CD4-positive, alpha-beta T cell treated with Interleukin-17A for 1 hour (primary cell): ENCODE results near the gene TBX18.

Experiments
- DNase-seq: peaks from one replicate; pipeline ENCODE4 v3.0.0-alpha.2; 2020

Gene TBX18

DNA sequence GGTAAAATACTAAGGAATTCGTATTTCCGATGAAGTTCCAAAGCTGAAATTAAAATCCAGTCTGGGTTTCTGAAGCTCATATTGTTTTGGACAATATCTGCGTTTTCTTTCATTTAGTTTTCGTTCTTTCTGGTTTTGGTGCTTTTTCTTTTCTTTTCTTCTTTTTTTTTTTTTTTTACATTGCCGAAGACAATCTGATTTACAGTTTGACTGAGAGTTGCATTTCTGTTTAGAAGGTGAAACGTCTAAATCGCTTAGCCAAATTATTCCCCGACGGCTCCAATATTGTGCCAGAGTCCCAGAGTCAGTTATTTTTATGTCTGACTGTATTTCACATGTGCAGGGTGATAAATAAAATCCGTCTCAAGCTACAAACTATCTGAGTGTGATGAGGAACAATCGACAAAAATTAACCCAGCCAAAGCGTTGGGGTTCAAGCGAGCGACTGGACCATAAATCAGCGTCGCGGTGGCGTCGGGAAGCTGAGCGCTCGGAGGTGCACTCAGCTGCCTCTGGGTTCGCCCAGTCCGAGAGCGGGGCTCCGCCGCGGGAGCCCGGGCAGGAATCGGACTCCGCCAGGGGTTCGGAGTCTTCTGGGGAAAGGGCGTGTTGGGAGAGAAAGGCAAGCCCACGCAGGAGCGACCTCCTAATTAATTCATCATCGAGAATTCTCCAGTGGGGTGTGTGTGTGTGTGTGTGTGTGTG, 8.2 kb upstream of the TBX18 start:
- no peak for DNase-seq

DNA sequence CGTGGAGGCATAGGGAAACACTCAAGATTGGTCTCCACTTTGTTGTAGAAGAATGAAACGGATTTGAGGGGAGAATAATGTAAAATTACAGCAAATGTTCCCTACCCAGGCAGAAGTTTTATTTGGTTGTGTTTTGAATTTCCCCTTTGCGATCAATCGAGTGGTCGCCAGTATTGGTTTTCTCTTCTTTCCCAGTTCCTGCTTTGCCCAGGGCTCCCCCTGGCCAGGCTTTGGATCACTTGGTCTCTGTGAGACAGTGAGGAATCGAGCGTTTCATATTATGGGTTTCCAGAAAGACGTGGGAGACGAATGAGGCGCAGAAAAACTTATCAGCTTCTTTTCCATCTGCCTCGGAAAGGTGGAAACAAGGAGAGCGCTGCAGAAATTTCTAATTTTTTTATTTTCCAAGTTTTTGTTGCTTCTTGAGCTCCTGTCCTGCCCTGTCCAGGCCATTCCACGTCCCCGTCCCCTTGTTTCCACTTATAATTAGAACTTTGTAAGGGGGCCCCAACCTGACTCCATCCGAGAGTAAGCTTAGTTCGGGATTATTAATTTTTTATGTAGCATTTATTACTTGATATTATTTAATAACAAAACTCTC, 7.5 kb upstream of the TBX18 start:
- no peak for DNase-seq

DNA sequence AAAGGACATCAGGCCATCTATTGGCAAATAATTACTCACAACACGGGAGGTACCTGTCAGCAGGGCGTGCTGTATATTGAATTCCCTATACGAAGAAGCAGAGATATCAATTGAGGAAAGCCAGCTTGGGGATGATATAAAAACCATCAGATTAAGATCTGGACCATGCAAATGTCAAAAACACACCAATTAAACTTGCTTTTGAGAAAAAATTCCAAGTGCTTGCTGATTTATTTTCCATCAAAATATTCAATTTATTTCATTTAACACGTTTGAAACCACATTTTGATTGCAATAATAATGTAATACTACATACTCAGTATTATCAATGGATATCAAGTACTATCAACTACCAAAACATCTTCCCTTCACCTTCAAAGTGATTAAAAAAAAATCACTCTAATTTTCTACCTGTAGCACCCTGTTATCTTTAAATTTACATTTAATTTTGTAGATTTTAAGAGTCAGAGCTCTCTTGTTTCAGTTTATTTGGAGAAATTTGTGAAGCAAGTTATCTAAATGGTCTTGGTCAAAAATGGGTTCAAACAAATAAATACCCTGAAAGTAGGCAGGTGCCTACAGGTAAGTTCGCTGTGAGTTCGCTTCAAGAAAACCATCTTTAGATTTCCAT, 6.8 kb upstream of the TBX18 start:
- DNase-seq = no peak

DNA sequence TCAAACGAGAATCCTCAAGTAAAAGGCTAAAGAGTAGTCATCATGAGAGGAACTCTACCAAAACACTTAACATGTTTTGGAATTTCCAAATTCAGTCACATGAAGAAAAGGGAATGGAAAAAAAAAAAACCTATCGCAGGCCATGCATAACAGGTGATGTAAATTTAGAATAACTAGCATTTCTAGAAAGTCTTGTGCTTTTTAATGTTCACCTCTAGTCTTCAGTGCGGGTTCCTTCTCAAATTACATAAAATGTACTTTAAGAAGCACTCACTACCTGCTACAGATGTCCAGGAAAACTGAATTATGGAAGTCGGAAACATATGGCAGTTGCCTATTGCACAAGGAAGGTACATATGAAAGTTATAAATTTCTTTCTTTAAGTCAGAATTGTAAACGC, 6.1 kb upstream of the TBX18 start:
- DNase-seq = no peak

DNA sequence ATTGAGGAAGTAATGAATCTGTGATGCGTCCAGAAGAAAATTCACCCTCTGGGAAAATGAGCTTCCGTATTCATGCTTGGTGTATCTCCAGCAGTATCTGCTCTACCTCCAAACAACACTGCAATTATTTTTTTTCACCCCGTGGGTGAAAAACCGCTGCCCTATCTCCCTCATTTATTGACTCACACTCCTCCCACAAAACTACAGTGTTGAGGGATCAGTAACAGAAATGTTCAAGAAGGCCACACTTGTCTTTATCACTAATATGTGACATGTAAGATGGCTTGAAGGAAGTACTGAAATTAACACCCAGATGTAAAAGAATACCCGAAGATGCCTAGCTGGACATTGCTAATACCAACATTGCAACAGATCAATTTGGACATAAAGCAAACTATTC, 4.9 kb upstream of the TBX18 start:
- no peak for DNase-seq

DNA sequence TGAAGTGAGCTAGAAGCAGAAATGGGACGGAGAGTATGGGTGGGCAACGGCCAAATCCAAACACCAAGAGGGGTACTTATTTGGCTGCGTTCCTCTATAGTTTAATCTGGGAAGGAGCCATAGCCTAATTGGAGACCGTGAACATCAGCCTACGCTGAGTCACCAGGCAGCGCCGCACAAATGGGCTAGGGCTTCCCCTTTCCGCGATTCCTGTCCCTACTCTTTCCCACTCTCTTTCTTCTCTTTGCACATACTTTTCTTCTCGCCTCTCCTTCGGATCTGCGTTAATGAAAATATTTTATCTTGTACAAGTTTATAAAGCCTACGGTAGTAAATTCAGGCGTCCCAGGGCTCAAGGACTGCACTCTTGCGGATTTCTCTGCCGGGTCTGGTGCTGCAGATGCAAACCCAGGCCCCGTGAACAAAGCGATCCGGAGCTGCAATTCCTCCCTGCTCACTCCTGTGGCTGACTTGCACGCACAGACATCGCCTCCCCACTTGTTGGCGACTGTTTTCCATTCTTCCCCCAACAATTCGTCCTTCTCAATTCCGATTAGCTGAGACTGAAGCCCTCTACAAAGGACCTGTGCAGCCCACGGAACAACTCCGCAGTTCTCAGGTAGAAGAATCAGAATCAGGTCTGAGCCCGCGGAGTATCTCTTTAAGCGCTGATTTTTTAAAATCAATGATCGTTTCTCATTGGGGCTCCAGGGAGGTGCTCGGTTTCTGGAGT, 4.2 kb upstream of the TBX18 start:
- no peak for DNase-seq

DNA sequence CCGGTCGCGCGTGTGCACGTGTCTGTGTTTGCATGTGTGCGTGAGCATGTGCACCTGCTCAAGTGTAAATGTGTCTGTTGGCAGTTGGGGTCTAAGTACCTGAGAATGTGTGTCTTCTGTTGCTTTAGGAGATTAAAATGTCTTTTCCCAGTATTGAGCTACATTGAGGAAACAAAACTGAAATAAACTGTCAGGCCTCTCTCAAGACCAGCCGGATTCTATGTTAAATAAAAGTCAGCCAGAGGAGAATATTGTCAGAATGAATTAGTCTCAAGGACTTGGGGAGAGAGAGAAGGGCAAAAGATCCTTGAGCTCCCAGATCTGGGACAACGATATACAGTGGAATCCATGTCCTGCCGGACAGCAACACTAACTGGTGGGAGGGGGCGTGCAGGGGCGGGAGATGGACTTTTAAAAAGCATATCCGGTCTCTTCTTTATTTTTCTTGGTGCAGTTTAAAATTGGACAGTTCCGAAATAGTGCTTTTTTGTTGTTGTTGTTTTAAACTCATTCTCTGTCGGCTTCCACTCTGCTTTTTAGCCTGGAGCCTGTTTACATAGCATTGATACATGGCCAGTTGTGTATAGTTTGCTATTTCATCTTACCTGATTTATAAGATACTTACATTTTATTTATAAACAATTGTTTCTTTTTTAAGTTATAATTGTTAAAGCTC, 3.3 kb upstream of the TBX18 start:
- DNase-seq = no peak

DNA sequence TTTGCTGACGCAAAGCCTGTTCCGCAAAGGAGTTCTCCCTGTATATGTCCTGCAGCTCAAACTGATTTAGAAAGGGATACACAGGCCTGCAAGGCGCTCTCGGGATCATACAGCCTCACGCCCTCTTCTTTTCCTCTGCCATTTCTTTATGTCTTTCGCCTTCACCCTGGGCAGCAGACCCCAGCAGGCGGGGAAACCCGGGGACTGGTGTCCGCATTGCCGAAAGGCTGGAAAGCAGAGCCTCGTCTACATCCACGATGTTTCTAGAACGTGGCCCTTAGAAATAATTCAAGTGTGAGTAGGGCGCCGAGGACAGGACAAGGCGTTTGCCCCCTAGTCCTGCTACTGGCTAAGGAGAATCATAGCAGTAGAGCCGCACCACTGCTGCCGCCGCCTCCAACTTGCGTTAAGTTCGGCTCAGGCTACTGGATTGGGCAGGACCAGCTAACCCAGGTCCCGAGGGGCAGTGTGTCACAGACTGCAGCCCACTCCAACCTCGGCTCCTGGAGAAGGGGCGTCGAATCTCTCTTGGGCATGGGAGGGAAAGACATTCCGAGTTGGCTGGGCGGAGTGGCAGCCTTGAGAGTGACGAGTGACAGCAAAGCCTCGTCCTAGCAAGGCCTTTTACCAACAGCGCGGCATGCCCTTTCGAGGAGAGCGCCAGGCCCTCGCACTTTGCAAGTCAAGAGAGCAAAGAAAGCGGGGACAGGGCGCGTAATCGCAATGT, 2.6 kb upstream of the TBX18 start:
- no peak for DNase-seq

DNA sequence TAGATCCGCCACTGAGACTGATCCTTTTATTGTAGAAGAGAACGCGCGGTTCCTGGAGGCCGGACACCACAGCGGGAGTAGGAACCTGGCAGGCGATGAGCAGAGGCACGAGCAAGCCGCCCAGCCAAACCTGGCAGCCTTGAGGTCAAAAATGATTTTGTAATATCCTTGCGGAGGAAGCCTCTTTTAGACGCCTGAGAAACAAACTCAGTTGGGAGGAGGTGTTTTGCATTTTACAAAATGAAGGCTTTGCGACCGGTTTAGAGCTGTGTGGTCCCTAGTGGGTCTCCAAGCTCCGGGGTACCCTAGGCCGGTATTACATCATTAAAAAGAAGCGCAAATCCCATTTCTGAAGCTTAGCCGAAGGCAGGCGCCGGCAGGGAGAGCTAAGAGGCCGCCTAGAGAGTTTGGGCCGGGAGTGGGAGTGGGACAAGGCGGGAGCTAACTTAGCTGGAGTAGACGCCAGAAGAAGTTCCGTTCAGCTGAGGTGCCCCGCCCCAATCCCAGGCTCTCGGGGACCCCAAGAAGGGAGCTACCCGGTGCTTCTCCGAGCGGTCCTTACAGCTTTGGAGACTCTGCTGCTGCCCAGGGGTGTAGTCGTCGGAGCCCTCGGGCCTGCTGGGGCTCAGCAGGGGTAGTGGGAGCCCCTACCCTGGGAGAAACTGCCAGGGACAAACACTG, 1.9 kb upstream of the TBX18 start:
- DNase-seq = no peak

DNA sequence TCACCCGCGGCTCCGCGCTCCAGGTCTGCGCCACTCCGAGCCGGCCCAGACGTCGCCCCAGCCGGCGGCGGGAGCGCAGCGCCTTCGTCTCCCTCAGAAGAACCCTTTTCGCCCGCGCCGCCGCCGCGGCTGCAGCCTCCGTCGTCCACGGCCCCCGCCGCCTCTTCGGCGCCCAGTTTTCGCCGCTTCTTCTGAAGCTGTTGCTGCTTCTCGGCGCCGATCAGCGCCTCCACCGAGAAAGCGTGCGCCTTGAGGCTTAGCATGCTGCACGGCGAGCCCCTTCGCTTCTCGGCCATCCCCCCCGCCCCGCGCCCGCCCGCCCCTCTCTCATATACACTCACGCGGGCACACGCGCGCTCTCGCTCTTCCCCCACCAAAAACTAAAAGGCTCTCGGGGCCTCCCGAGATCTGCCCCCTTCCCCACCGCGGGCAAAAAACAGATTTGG, 489 bp downstream of the TBX18 start:
- no peak for DNase-seq

DNA sequence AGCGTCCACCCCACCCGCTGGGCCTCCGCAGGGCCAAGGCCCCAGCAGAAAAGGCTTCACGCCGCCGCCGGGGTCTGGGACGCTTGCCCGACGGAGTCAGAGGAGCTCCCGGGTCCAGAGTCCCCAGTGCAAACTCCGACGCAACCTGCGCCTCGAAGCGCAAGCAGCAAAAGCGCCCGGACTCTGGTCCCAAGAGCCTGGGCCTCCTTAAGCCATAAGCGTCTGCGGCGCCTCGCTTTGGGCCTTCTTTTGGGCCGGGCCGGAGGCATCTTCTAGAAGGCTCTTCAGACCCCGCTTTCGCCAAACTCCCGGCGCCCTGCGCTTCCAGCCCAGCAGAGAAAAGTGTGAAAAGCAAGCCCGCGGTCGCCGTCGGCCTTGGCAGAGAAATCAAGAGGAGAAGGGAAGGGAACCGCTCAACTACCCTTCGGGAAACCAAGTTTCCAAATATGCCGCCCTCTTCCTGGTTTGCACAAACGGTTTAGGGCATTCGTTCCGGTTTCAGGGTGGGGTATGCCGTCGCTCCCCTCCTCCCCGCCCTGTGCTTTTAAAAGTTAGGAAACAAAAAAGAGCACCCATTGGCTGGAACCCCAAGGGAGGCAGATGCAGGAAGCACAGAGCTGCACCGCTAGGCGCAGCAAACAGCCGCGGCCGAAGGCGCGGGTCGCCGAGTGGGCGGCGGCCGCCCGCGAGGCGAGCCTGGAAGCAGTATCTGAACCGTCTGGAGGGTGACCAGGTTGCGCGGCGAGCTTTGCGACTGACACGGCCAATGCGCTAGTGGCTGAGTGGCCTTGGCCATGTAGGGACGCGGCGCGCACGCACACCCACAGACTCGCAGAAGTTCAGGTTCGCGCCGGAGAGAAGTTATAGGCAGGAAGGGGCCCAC, 1.2 kb downstream of the TBX18 start:
- DNase-seq = no peak

DNA sequence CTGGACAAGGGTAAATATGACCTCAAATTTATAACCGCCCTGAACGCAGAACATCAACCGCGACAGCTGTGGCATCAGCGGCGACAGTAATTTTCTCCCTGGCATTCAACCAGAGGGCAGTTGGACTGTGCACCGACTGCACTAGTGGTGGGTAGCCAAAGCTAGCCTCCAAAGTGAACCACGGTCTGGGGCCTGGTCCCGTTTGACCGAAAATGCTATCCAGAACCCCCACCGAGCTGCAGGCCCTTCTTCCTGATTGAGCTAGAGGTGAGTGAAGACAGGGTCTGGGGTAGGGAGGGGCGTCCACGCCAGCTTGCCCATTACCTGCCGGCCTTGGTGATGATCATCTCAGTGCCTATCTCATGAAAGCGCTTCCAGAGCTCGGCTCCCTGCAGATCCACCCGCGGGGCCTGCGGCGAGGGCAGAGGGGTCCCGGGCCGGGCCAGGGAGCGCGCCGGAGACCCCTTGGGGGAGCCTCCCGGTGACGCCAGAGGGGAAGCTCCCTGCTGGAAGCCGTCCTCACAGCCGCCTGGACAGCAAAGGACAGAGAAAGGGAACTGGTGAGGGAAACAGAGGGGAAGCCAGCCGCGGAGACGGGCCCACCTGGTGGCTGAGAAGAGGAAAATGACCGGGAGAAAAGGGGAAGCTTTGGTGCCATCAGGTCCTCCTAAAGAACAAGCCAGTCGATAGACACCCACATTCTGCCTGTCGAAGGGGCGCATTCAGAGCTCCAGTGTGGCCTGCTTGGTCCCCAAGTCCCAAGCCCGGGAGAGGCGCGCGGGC, 2.0 kb downstream of the TBX18 start:
- DNase-seq = no peak

DNA sequence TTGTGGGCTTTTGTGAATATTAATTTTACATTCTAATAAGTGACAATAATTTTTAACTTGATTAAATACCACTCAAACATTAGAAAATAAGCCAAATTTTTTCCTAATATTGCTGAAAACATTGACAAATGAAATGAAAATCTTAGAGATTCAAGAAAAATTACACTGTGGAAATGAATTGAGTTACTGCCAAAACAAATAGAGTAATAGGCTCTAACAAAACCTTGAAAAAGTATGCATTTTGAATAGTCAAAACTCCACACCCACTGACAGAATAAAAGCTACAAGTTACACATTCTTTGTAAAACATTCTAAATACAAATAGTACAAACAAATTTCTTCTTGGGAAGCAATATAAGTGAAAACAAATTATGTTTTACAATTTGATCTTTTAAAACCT, 5.9 kb downstream of the TBX18 start:
- DNase-seq = no peak

DNA sequence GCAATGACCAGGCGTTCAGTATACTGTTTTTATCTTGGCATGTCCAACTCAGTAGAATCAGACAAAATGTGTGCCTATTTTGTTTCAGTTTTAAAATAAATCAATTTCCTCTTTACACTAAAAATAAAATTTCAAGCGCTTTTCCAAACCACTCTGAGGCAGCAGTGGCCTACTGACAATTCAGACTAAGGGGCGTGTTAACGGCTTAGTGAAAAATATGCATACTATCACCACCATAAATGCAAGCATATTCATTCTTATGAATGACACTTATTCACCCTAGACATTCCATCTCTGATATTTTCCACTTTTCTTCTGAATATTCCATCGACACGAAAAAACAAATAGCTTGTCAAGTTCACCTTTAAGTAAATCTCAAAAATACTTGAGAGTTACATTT, 7.5 kb downstream of the TBX18 start:
- no peak for DNase-seq

DNA sequence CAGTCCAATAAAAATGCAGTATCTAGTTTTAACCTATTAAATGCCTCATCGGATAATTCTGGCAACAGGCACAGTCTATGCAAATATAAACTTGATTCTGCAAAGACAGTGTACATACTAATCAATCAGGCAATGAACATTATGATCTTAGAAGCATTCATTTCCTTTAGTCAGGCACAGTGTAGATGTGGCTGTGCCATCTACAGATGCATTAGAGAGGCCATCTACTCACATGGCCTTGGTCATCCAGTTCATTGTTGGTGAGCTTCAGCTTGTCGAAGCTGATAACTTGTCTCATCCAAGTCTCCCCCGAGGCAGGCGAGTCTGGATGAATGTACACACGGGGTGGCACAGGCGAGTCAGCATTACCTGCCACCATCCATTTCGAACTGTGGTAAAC, 7.9 kb downstream of the TBX18 start:
- DNase-seq = no peak

DNA sequence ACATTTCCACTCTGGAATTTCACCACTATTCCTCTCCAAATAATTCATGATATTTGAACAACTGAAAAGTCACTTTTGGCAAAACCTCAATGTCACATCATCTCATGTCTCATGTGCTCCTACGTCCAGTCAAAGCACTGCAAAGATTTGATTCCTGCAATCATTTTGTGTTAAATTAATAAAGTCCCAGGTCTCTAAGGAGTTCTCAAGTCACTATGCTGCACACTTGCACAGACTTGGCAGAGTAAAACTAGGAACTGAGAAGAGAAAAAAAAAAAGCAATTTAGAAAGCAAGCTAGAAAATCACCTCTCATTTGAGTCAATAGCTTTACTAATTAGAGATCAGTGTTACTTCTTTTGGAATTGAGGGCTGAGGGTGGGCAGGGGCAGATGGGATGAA, 11.2 kb downstream of the TBX18 start:
- no peak for DNase-seq

DNA sequence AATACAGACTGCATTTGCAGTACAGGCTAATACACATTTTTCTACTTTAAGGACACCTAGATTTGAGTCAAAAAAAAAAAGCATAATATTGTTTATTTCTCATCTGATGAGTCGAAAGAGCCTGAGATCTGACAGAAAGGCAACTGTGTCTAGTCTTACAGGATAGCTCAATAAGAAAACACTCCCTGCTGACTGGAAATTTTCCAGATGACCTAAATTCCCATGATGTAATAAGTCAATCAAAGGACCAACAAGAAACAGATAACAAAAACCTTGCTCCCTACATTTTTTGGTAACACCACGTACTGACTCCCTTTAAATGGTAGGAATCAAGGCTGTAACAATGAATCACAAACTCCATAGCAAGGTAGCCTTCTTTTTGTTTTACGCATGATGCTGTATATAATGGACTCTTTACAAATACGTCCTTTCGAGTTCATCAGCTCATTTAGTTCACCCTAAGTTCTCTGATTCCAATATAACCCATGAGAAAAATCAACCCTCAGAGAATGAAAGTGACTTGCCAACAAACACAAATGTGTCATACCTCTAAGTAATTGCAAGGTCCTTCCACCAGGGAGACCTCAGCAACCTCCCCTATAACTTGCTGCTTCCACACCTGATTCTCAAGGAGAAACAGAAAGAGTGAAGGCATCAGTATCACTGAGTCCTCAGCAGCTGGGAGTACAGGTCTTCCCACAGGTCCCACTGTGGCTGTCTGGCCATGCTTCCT, 12.1 kb downstream of the TBX18 start:
- DNase-seq = no peak

DNA sequence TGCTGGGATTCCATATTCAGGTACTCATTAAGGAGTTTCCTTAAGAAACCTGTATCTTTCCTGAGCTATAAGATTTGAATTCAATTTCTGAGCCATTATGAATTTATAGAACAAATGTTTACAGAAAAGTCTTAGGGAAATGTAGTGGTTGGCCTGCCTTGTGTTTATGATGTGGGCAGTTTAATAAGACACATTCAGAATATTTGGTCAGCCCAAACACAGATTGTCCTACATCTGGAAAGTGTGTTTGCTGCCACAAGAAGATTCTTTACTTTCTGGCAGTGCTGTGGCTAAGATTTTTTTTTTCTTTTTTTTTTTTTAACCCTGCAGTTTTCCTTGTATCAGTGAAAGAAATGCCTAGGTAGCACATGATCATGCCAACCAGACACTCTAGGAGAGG, 15.2 kb downstream of the TBX18 start:
- DNase-seq = no peak

DNA sequence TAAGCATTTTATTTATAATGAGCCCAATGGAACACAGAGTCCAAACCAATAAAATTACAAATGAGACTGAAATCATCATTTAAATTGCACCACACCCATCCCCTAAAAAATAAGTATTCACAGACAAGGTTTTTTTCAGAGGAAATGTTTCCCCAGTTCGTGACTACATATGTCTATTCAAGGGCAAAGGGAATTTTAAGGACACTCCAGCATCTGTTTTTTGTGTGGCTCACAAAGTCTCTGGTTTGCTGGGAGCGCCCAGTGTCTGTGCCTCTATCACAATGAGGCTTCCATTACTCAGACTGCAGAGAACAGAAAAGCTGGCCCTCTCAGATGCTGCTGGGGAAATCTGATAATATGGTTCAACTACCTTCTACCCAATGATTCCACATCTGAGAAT, 16.0 kb downstream of the TBX18 start:
- DNase-seq = no peak
